Caco-2 (cell line): ENCODE data around the gene HYDIN. TPM values are rescaled to one million over a fixed set of nuclear protein-coding genes. Genes with fewer than 3 reads are reported as not detected.
"Not testable (repeated sequence)": the region's sequence is repeated elsewhere in the genome, so short reads cannot be mapped to it uniquely, and the experiment has no call there.

Experiments used
- BruUV-seq: library from RNA; stranded (reverse); fragments of 400-500 nt; replicated peaks from 2 replicates; lab custom pipeline; 2021; lab: Mats Ljungman, UMichigan
- CTCF ChIA-PET: fragments of 300-600 bp; sonication (Branson Sonifier 250); formaldehyde crosslinking; loops from one replicate; lab custom pipeline; 2022; ENCODE audit warnings: antibody characterized with exemption; lab: Charles Lee
- POLR2A ChIA-PET: fragments of 300-600 bp; sonication (Branson Sonifier 250); formaldehyde crosslinking; loops from one replicate; lab custom pipeline; 2022; ENCODE audit warnings: antibody characterized with exemption; lab: Charles Lee
- DNase-seq, 2 experiments: peaks; one replicate each; pipeline versions ENCODE4 v3.0.0 to v3.0.0-alpha.2; 2020 to 2022
- H3K27me3 ChIP-seq: replicated peaks from 2 replicates; pipeline ENCODE4 v1.6.0; 2011; ENCODE audit warnings: low read length; ENCODE audit not compliant: control insufficient read depth, insufficient read depth
- H3K36me3 ChIP-seq: 2 replicates; pipeline ENCODE4 v1.5.1; 2011; ENCODE audit warnings: low read length; ENCODE audit not compliant: control insufficient read depth, insufficient read depth
- H3K4me1 ChIP-seq: fragments of 250-450 bp; sonication (Bioruptor Pico); 2 replicates; pipeline ENCODE4 v1.5.1; 2020; ENCODE audit warnings: mild to moderate bottlenecking
- H3K4me3 ChIP-seq: 2 replicates; pipeline ENCODE4 v1.5.1; 2011; ENCODE audit warnings: low read depth, mild to moderate bottlenecking, control low read depth, low read length
- H3K9me3 ChIP-seq: fragments of 250-450 bp; sonication (Bioruptor Pico); 2 replicates; pipeline ENCODE4 v1.5.1; 2020; ENCODE audit warnings: mild to moderate bottlenecking, moderate library complexity
- H3K27ac Mint-ChIP-seq: one replicate; pipeline ENCODE4 v1.8.0; 2022; ENCODE audit warnings: mixed read lengths; ENCODE audit not compliant: unreplicated experiment
- H3K27me3 Mint-ChIP-seq: one replicate; pipeline ENCODE4 v1.8.0; 2022; ENCODE audit warnings: mixed read lengths; ENCODE audit not compliant: insufficient read depth, unreplicated experiment
- H3K36me3 Mint-ChIP-seq: one replicate; pipeline ENCODE4 v1.8.0; 2022; ENCODE audit warnings: mild to moderate bottlenecking, mixed read lengths; ENCODE audit not compliant: insufficient read depth, unreplicated experiment
- H3K4me1 Mint-ChIP-seq: one replicate; pipeline ENCODE4 v1.8.0; 2022; ENCODE audit warnings: low read depth, mixed read lengths; ENCODE audit not compliant: unreplicated experiment
- H3K4me3 Mint-ChIP-seq: one replicate; pipeline ENCODE4 v1.8.0; 2022; ENCODE audit warnings: mild to moderate bottlenecking, moderate library complexity, mixed read lengths; ENCODE audit not compliant: unreplicated experiment
- H3K9me3 Mint-ChIP-seq: one replicate; pipeline ENCODE4 v1.8.0; 2022; ENCODE audit warnings: mixed read lengths; ENCODE audit not compliant: unreplicated experiment
- intact Hi-C: fragments of 100-400 bp; cut with micrococcal nuclease; formaldehyde crosslinking; loops from one replicate; pipeline ENCODE4 v1.10.0; 2022; ENCODE audit not compliant: unreplicated experiment
- total RNA-seq: library from RNA; stranded (reverse); gene quantifications from 2 replicates; pipeline ENCODE4 v1.2.3, GENCODE V29; 2022

HYDIN gene
- total RNA-seq, 1 experiment from 2014 or later = 0.68 TPM

DNA sequence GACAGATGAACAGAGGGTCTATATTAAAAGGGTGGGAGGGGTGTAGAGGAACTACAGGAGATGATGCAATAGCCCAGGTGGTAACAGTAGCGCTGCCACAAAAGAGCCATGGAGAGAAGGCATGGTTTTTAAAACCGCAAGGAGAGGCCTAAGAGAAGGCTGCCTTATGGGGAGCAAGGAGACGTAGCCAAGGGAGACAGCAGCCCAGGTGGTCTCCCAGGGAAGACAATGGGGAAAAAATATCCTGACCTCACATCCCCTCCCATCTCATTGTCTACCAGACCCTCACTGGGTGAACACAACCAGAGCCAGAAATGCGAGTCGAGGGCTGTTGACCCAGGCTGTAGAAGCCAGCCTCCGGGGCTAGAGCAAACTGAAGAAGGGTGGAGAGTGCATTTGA lies 77.2 kb downstream of the HYDIN start:
- intact Hi-C loops, H3K4me3 ChIP-seq, POLR2A ChIA-PET, H3K27me3 ChIP-seq, H3K36me3 Mint-ChIP-seq, H3K27me3 Mint-ChIP-seq, DNase-seq, H3K9me3 Mint-ChIP-seq, H3K4me1 ChIP-seq, CTCF ChIA-PET, H3K9me3 ChIP-seq, H3K36me3 ChIP-seq, BruUV-seq, H3K4me1 Mint-ChIP-seq, H3K27ac Mint-ChIP-seq, H3K4me3 Mint-ChIP-seq: not testable (repeated sequence)

DNA sequence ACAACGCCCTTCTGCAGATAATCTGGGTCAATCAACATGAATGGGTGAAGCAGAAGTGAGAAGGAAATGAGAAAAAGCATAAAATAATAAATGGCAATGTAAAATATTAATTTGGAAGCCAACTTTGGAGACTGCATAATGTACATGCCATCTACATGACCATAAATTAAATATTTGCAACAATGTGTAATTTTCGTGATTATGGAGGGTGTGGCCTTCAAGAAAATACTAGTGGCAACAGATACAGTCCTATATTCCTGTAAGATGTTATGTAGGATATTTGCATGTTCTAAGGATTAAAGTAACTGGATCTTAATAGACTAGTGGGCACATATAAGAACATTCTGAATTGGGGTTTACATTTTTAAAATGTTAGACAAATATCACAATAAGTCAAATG lies 78.9 kb downstream of the HYDIN start:
- CTCF ChIA-PET = not testable (repeated sequence)

DNA sequence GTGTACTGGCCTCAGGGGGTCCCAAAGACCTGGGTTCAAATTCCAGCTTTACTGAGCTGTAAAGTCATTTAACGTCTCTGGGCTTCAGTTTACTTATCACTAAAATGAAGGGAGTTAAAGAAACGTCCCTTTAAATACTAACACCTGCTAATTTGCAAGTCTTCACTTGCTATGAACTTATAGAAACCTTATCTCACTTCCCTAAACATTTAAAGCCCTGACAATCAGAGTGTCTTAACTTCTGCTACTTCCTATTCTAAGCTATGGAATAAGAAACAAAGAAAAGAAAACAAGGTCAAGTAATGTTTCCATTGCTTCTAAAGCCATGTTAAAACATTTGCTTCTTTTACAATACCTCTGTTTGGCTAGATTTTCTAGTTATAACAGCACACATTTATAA lies 87.3 kb downstream of the HYDIN start:
- DNase-seq, H3K27me3 Mint-ChIP-seq, H3K9me3 Mint-ChIP-seq, H3K27ac Mint-ChIP-seq, H3K4me3 Mint-ChIP-seq, intact Hi-C loops, H3K4me1 Mint-ChIP-seq, H3K36me3 ChIP-seq, H3K27me3 ChIP-seq, H3K9me3 ChIP-seq, POLR2A ChIA-PET, CTCF ChIA-PET, H3K36me3 Mint-ChIP-seq, H3K4me1 ChIP-seq, H3K4me3 ChIP-seq, BruUV-seq: not testable (repeated sequence)

More for the DNA sequence above, 78.9 kb downstream of the HYDIN start:
- H3K4me1 ChIP-seq, H3K4me3 ChIP-seq, H3K36me3 Mint-ChIP-seq, H3K27me3 Mint-ChIP-seq, H3K9me3 Mint-ChIP-seq, H3K27ac Mint-ChIP-seq, H3K9me3 ChIP-seq, DNase-seq, POLR2A ChIA-PET, H3K4me3 Mint-ChIP-seq, BruUV-seq, H3K27me3 ChIP-seq, H3K36me3 ChIP-seq, intact Hi-C loops, H3K4me1 Mint-ChIP-seq: not testable (repeated sequence)

DNA sequence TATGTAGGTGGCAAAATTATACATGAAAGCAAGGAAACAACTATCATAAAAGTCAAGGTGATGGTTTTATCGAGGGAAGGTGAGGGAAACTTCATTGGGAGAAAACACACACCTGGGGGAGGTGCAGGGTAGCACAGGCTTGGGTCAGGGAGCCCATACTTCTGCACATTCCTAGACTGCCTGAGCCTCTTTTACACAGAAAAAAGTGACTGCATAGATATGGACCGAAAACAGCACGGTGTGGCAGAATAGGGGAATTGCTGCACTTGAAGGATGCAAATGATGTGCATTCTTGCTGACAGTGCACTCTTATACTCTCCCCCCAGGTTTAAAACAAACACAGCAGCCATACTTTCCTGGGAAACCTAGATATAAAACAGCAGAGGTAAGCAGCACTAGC lies 120.0 kb downstream of the HYDIN start:
- not testable (repeated sequence) for H3K9me3 Mint-ChIP-seq, BruUV-seq

DNA sequence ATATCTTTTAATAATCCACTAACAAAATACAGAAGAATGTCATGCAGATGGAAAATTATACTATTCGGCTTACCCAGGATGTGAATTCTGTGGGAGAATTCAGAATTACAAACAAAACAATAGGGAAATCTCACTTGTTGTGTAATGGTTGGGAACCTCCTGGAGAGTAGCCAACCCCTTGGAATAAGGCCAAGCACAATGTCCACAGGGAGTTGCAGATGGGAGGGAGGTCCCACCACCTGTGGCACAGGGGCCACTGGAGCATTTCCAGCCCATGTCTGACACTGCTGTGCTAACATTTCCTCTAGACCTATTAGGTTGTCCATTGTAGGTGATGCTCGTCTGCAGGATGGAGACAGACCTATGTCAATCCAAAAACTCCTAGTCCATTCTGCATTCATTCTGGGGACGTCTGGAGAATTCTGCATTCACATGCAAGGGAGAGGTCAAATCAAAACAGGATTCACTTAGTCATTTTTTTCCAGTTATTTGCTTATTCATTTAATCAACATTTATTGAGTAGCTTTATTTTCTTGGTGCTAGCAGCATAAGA lies 120.8 kb downstream of the HYDIN start:
- CTCF ChIA-PET, intact Hi-C loops, BruUV-seq, H3K36me3 ChIP-seq, H3K4me1 Mint-ChIP-seq, H3K4me3 Mint-ChIP-seq, H3K4me1 ChIP-seq, H3K27ac Mint-ChIP-seq, H3K36me3 Mint-ChIP-seq, POLR2A ChIA-PET, H3K9me3 ChIP-seq, DNase-seq, H3K9me3 Mint-ChIP-seq, H3K27me3 ChIP-seq, H3K4me3 ChIP-seq, H3K27me3 Mint-ChIP-seq: not testable (repeated sequence)

More for the DNA sequence above, 120.0 kb downstream of the HYDIN start:
- H3K4me3 Mint-ChIP-seq, POLR2A ChIA-PET, H3K36me3 ChIP-seq, intact Hi-C loops, H3K4me1 ChIP-seq, CTCF ChIA-PET, H3K4me3 ChIP-seq, H3K27ac Mint-ChIP-seq, H3K27me3 Mint-ChIP-seq, DNase-seq, H3K9me3 ChIP-seq, H3K36me3 Mint-ChIP-seq, H3K4me1 Mint-ChIP-seq, H3K27me3 ChIP-seq: not testable (repeated sequence)

DNA sequence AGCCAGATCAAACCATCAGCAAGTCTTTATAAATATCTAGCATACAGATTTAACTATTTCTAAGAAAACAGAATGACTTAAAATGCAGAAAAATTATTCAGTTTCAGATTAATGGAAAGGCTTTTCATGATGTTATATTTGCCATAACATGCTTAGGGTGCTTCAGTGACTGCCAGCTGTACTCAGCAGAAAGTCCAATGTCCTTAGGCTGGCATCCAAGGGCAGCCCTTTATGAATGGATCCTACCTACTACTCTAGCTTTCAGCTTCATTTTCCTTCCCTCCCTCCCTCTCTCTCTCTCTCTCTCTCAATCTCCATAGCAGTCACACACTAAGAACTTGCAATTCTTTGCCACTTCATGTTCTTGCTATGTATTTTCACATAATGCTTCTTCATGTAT lies 124.6 kb downstream of the HYDIN start:
- H3K27me3 Mint-ChIP-seq, H3K27me3 ChIP-seq, H3K4me3 ChIP-seq, H3K27ac Mint-ChIP-seq, H3K36me3 Mint-ChIP-seq, H3K36me3 ChIP-seq, H3K9me3 ChIP-seq, POLR2A ChIA-PET, DNase-seq, H3K4me1 Mint-ChIP-seq, H3K4me1 ChIP-seq, H3K4me3 Mint-ChIP-seq, H3K9me3 Mint-ChIP-seq, BruUV-seq, intact Hi-C loops, CTCF ChIA-PET: not testable (repeated sequence)

DNA sequence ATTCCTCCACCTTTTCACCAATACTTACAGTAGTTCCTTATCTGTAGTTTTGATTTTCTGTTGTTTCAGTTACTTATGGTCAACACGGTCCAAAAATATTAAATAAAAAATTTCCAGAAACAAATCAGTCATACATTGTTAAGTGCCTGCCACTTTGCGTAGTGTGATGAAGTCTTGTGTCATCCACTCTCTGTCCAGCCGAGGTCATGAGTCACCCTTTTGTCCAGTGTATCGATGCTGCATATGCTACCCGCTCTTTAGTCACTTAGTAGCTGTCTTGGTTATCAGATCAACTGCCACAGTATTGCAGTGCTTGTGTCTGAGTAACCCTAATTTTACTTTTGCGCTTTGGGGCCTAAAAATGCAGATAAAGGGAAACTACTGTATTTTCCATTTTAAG lies 146.9 kb downstream of the HYDIN start:
- BruUV-seq = not testable (repeated sequence)

More for the DNA sequence above, 146.9 kb downstream of the HYDIN start:
- H3K36me3 ChIP-seq, H3K27ac Mint-ChIP-seq, H3K4me3 Mint-ChIP-seq, CTCF ChIA-PET, POLR2A ChIA-PET, H3K4me3 ChIP-seq, H3K4me1 ChIP-seq, H3K9me3 Mint-ChIP-seq, H3K9me3 ChIP-seq, DNase-seq, H3K36me3 Mint-ChIP-seq, H3K4me1 Mint-ChIP-seq, H3K27me3 Mint-ChIP-seq, H3K27me3 ChIP-seq, intact Hi-C loops: not testable (repeated sequence)
